ENCODE data around the gene CYP2B6. TPM values are rescaled to one million over a fixed set of nuclear protein-coding genes. Genes with fewer than 3 reads are reported as not detected.

The CYP2B6 gene
- total RNA-seq, result not detected in 2 replicates

GRCh38 chr19:40990972-40991381, at the start of gene CYP2B6:
CYP2B6 (plus strand) TSS chr19:40991282; CDS start chr19:40991306, 24 bp downstream.

Other genes with a start within 250 kb of the CYP2B6 start
- 0.34 and 0.43 TPM in 2 replicates for gene ACTMAP, start 240.8 kb upstream of the CYP2B6 start, total RNA-seq
- gene SNRPA, start 240.1 kb upstream of the CYP2B6 start, total RNA-seq, result 25.8 and 31.5 TPM in 2 replicates
- not detected in 2 replicates for gene MIA, start 215.8 kb upstream of the CYP2B6 start, total RNA-seq
- 9.5 and 12.8 TPM in 2 replicates for gene RAB4B, start 213.0 kb upstream of the CYP2B6 start, total RNA-seq
- gene EGLN2, start 192.1 kb upstream of the CYP2B6 start, total RNA-seq, result 119 and 126 TPM in 2 replicates
- not detected in 2 replicates for gene CYP2A6, start 140.8 kb upstream of the CYP2B6 start, total RNA-seq
- not detected in 2 replicates for gene CYP2A7, start 109.1 kb upstream of the CYP2B6 start, total RNA-seq
- not detected in 2 replicates for gene CYP2A13, start 97.2 kb downstream of the CYP2B6 start, total RNA-seq
- not detected in 2 replicates for gene CYP2F1, start 123.2 kb downstream of the CYP2B6 start, total RNA-seq
- 0.11 TPM in 1 of 2 replicates, not detected in the other for gene CYP2S1, start 201.9 kb downstream of the CYP2B6 start, total RNA-seq
- 5.2 and 6.7 TPM in 2 replicates for gene AXL, start 227.9 kb downstream of the CYP2B6 start, total RNA-seq